ENCODE results near the gene IFNGR2. TPM values are rescaled to one million over a fixed set of nuclear protein-coding genes. Genes with fewer than 3 reads are reported as not detected.
"Not testable (repeated sequence)": the region's sequence is repeated elsewhere in the genome, so short reads cannot be mapped to it uniquely, and the experiment has no call there.

The IFNGR2 gene
- total RNA-seq, 1 donor from 2014 or later = 48.8 TPM

GRCh38 chr21:33377221-33377920, 25.8 kb upstream of the IFNGR2 start:
- no peak for DNase-seq (ENCODE audit: low read depth in 2 of 2)

- DNase-seq (ENCODE audit: low read depth in 2 of 2) = no peak
Measured at GRCh38 chr21:33378081-33378480, 25.1 kb upstream of the IFNGR2 start.

GRCh38 chr21:33379934-33380333, 23.3 kb upstream of the IFNGR2 start:
- peak; percentile 64 to 82 for DNase-seq (ENCODE audit: low read depth in 2 of 2)

- DNase-seq (ENCODE audit: low read depth in 2 of 2) = peak; percentile 87 to 96
Measured at GRCh38 chr21:33380483-33380998, 22.7 kb upstream of the IFNGR2 start.

- not testable (repeated sequence) for DNase-seq (ENCODE audit: low read depth in 2 of 2)
Measured at GRCh38 chr21:33381381-33381780, 21.8 kb upstream of the IFNGR2 start.

GRCh38 chr21:33383056-33383888, 19.9 kb upstream of the IFNGR2 start:
- peak; percentile 83 to 94 for DNase-seq (ENCODE audit: low read depth in 2 of 2)

GRCh38 chr21:33384841-33385331, 18.3 kb upstream of the IFNGR2 start:
- no peak for DNase-seq (ENCODE audit: low read depth in 2 of 2)

- no peak for DNase-seq (ENCODE audit: low read depth in 2 of 2)
Measured at GRCh38 chr21:33386222-33386784, 16.9 kb upstream of the IFNGR2 start.

GRCh38 chr21:33387294-33387693, 15.9 kb upstream of the IFNGR2 start:
- no peak for DNase-seq (ENCODE audit: low read depth in 2 of 2)

- DNase-seq (ENCODE audit: low read depth in 2 of 2) = no peak
Measured at GRCh38 chr21:33388188-33388587, 15.0 kb upstream of the IFNGR2 start.

- no peak for DNase-seq (ENCODE audit: low read depth in 2 of 2)
Measured at GRCh38 chr21:33390479-33390878, 12.7 kb upstream of the IFNGR2 start.

GRCh38 chr21:33391656-33392055, 11.6 kb upstream of the IFNGR2 start:
- no peak for DNase-seq (ENCODE audit: low read depth in 2 of 2)

GRCh38 chr21:33392284-33392985, 10.8 kb upstream of the IFNGR2 start:
- DNase-seq (ENCODE audit: low read depth in 2 of 2) = no peak

- no peak for DNase-seq (ENCODE audit: low read depth in 2 of 2)
Measured at GRCh38 chr21:33393348-33393747, 9.9 kb upstream of the IFNGR2 start.

- DNase-seq (ENCODE audit: low read depth in 2 of 2) = no peak
Measured at GRCh38 chr21:33394260-33394659, 9.0 kb upstream of the IFNGR2 start.

GRCh38 chr21:33395891-33396331, 7.3 kb upstream of the IFNGR2 start:
- DNase-seq (ENCODE audit: low read depth in 2 of 2) = no peak

- DNase-seq (ENCODE audit: low read depth in 2 of 2) = no peak
Measured at GRCh38 chr21:33396436-33396835, 6.8 kb upstream of the IFNGR2 start.

GRCh38 chr21:33396951-33397350, 6.3 kb upstream of the IFNGR2 start:
- DNase-seq (ENCODE audit: low read depth in 2 of 2) = no peak

GRCh38 chr21:33397717-33398116, 5.5 kb upstream of the IFNGR2 start:
- DNase-seq (ENCODE audit: low read depth in 2 of 2) = no peak

- DNase-seq (ENCODE audit: low read depth in 2 of 2) = no peak
Measured at GRCh38 chr21:33398361-33398760, 4.9 kb upstream of the IFNGR2 start.

GRCh38 chr21:33401630-33401992, 1.6 kb upstream of the IFNGR2 start:
- DNase-seq (ENCODE audit: low read depth in 2 of 2) = no peak

All from lung microvascular endothelial cell (primary cell).